T-helper 2 cell treated with Interferon-gamma antibody and Interleukin-4, amounts not matched to agents 5 μg/mL and 100 μg/mL, for 36 hours (primary cell): ENCODE data around the gene IQSEC3.

ENCODE experiments used
- DNase-seq: peaks from one replicate; pipeline ENCODE4 v3.0.0; 2021; ENCODE audit warnings: low spot score
- H3K27ac Mint-ChIP-seq: one replicate; pipeline ENCODE4 v1.8.0; 2021; ENCODE audit warnings: mild to moderate bottlenecking, mixed read lengths
- H3K27me3 Mint-ChIP-seq: one replicate; pipeline ENCODE4 v1.8.0; 2021; ENCODE audit warnings: low read depth, mixed read lengths
- H3K36me3 Mint-ChIP-seq: one replicate; pipeline ENCODE4 v1.8.0; 2021; ENCODE audit warnings: low read depth, mixed read lengths
- H3K4me1 Mint-ChIP-seq: one replicate; pipeline ENCODE4 v1.8.0; 2021; ENCODE audit warnings: low read depth, mixed read lengths
- H3K4me3 Mint-ChIP-seq: one replicate; pipeline ENCODE4 v1.8.0; 2022; ENCODE audit warnings: mild to moderate bottlenecking, moderate library complexity, mixed read lengths
- H3K9me3 Mint-ChIP-seq: one replicate; pipeline ENCODE4 v1.8.0; 2021; ENCODE audit warnings: mixed read lengths

Gene IQSEC3

DNA sequence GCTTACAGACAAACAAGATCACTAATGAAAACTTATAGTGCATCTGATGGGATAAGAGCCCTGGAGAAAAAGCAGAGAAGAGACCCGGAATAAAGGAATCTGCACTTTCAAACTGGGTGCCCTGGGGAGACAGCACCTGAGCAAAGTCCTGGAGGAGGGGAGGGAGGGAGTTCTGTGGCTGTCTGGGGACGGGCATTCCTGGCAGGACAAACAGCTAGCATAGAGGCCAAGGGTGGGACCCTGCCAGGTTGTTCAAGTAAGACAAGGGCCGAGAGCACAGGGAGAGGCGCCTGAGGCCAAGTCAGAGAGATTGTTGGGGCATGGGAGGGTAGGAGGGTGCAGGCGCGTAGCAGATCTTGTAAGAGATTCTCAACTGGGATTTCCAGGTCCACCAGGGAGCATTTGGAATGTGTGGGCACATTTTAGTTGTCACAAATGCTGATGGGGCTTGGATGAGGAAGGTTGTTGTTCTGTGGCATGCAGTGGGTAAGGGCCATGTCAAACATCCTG, 14.2 kb downstream of the IQSEC3 start:
- no peak for DNase-seq
- H3K27ac Mint-ChIP-seq: no peak overlapping the region
- H3K36me3 Mint-ChIP-seq: no peaks in the 10 kb centered on the region
- no peaks in the 10 kb centered on the region for H3K4me1 Mint-ChIP-seq
- H3K4me3 Mint-ChIP-seq: no peak overlapping the region
- H3K27me3 Mint-ChIP-seq: peaks cover 37% of the 10 kb centered on the region
- H3K9me3 Mint-ChIP-seq: no peaks in the 10 kb centered on the region

DNA sequence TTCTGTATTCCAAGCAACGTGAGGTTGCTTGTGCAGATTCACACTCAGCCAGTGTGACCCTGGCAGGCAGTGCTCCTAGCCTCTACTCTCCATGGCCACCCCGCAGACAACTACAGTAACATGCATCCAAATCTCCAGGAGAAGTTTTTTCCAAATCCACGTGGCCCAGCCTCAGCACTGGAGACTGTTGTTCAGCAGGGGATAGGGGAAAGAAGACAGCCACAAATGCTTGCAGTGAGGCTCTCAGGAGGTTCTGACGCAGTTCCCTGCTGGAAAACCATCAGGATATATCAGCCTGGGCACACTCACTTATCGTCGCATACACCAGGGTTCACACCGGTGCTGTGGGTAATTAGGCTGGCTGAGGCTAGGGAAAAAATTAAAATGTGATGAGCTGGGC, 16.2 kb downstream of the IQSEC3 start:
- no peaks in the 10 kb centered on the region for H3K36me3 Mint-ChIP-seq
- H3K9me3 Mint-ChIP-seq: no peaks in the 10 kb centered on the region
- H3K27ac Mint-ChIP-seq: no peak overlapping the region
- H3K27me3 Mint-ChIP-seq: peaks cover 30% of the 10 kb centered on the region
- no peak overlapping the region for H3K4me3 Mint-ChIP-seq
- no peak for DNase-seq
- no peaks in the 10 kb centered on the region for H3K4me1 Mint-ChIP-seq

DNA sequence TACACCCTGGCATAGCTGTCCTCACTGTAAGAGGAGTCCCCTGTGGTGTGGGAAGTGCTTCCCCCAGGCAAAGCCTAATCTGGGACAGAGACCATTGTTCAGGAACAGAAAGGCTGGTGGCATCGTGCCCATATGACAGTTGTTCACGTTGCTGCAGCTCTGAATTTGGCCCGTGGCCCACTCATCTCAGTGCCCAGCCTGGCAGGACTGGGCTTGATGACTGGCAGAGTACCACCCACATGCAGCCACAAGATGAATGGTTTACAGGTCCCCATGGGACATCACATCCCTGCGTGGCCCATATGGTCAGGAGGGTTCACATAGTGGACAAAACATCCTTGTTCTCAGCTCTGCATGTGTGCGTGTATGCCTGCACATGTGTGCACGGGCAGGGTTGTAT, 17.5 kb downstream of the IQSEC3 start:
- no peaks in the 10 kb centered on the region for H3K4me1 Mint-ChIP-seq
- H3K9me3 Mint-ChIP-seq: no peaks in the 10 kb centered on the region
- H3K36me3 Mint-ChIP-seq: no peaks in the 10 kb centered on the region
- no peak for DNase-seq
- H3K27ac Mint-ChIP-seq: no peak overlapping the region
- H3K4me3 Mint-ChIP-seq: no peak overlapping the region
- H3K27me3 Mint-ChIP-seq: peaks cover 24% of the 10 kb centered on the region

DNA sequence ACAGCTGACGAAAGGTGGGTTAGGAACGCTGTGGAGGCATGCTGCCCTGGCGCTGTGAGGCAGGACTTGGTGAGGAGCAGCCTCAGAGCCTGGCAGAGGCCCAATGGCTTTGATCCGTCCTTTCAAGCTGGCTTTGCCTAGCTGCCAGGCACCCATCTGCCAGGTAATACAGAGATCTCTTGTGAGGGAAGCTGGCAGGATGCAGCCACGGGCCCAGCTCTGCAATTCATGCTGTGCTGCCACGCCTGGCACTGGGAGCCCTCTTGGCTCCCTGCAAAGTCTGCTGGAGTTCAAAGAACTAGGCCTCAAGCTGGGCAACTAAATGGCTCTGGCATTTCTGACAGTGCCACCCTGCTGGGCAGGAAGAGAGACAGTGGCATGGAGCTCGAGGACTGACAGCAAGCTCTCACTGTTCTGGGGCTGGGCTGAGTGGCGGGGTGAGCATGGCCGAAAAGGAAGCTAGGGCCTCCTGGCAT, 18.7 kb downstream of the IQSEC3 start:
- H3K27me3 Mint-ChIP-seq: peaks cover 13% of the 10 kb centered on the region
- H3K9me3 Mint-ChIP-seq: no peaks in the 10 kb centered on the region
- H3K4me1 Mint-ChIP-seq: no peaks in the 10 kb centered on the region
- H3K36me3 Mint-ChIP-seq: no peaks in the 10 kb centered on the region
- H3K4me3 Mint-ChIP-seq: no peak overlapping the region
- H3K27ac Mint-ChIP-seq: no peak overlapping the region
- no peak for DNase-seq

DNA sequence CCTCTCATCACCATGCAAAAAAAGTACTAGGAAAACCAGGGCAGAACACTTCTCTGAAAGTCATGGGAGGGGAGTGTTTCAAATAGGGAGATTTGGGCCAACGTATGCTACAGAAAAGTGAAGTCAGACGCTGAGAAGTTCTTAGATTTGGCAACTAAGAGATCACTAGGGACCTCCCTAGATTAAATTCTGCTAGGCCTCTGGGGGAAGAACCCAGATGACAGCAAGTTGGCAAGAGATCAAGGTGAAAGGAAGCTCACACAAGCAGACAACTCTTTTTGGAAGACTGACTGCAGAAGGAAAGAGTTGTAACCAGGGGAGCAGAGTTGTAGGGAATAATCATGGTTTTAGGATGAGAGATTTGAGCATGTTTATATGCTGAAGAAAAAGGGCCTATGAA, 20.7 kb downstream of the IQSEC3 start:
- no peak overlapping the region for H3K4me3 Mint-ChIP-seq

DNA sequence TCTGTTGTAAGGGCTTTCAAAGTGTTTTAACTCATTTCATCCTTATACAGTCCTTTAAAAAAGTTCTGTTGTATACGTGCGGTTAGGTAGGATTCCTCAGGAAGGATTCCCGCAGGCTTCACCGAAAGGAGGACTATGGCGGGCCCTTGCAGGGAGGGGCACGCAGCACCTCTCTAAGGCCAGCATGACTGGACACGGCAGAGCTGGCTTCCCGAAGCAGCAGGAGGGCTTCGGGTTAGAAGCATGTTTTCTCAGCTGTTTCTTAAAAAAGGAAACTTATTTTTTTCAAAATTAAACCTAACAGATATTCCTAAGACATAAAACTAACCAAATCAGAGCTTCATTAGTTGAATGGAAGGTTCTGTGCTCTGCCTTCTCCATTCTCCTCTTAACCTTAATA, 21.3 kb downstream of the IQSEC3 start:
- no peaks in the 10 kb centered on the region for H3K9me3 Mint-ChIP-seq
- no peak overlapping the region for H3K27ac Mint-ChIP-seq
- no peak for DNase-seq
- H3K4me3 Mint-ChIP-seq: no peak overlapping the region
- H3K4me1 Mint-ChIP-seq: no peaks in the 10 kb centered on the region
- H3K27me3 Mint-ChIP-seq: no peaks in the 10 kb centered on the region
- no peaks in the 10 kb centered on the region for H3K36me3 Mint-ChIP-seq

More for the DNA sequence above, 20.7 kb downstream of the IQSEC3 start:
- DNase-seq: no peak
- no peaks in the 10 kb centered on the region for H3K27me3 Mint-ChIP-seq
- no peaks in the 10 kb centered on the region for H3K4me1 Mint-ChIP-seq
- H3K36me3 Mint-ChIP-seq: no peaks in the 10 kb centered on the region
- no peaks in the 10 kb centered on the region for H3K9me3 Mint-ChIP-seq
- no peak overlapping the region for H3K27ac Mint-ChIP-seq

DNA sequence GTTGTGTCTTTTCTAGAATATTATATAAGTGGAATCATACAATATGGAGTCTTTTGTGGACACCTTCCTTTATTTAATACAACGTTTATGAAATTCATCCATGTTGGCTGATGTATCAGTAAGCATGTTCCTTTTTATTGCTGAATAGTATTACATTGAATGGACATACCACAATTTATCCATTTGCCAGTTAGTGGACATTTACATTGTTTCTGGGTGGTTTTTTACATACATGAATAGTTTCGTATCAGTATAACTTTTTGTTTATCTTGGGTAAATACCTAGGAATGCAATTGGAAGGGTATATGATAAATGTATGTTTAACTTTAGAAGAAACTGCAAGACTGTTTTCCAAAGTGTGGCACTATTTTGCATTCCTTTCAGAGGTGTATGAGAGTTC, 23.1 kb downstream of the IQSEC3 start:
- Mint-ChIP-seq H3K9me3 (no peaks in the 10 kb centered on the region), H3K4me1 (no peaks in the 10 kb centered on the region), H3K27me3 (no peaks in the 10 kb centered on the region), H3K4me3 (no peak overlapping the region), H3K27ac (no peak overlapping the region), H3K36me3 (no peaks in the 10 kb centered on the region)
- DNase-seq: no peak

DNA sequence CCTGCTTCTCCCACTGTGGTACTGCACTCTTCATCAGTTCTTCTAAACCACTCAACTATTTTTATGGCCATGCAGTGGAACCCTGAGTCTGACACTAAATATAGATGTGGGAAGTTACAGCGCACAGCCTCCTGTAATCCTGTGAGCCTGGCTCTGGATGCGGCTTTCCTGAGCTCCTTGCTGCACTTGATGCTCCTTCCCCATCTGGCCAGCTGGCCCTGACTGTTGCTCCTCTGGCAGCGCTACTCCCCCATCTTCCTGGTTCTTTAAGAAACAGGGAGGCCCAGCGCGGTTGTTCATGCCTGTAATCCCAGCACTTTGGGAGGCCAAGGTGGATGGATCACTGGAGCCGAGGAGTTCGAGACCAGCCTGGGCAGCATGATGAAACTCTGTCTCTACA, 24.6 kb downstream of the IQSEC3 start:
- Mint-ChIP-seq H3K4me3 (no peak overlapping the region), H3K27me3 (no peaks in the 10 kb centered on the region), H3K9me3 (no peaks in the 10 kb centered on the region), H3K27ac (no peak overlapping the region), H3K4me1 (no peaks in the 10 kb centered on the region), H3K36me3 (no peaks in the 10 kb centered on the region)
- no peak for DNase-seq

DNA sequence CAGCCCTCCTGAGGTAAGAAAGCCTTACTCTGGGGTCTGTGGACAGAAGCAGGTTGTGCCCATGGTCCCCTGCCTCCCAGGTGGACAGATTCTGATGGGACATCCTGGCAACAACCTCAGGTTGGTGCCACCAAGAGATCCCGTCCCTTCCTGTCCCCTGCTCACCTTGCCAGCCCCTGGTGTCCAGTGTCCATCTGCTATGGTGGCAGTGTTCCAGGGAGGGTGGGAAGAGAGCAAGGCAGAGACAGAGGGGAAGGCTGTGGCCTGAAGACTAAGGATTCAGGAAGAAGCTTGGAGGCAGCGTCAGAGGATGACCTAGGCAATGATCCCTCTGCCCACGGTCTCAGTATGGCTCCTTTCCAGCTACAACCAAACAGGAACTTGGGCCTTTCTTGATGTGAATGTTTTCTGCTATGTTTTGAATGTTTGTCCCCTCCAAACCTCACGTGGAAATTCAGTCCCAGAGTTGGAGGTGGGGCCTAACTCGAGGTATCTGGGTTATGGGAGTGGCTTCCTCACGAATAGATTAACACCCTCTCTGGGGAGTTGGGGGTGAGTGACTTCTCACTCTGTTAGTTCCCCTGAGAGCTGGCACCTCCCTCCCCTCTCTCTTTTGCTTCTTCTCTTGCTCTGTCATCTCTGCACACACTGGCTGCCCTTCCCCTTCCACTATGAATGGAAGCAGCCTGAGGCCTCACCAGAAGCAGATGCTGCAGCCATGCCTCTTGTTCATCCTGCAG, 26.9 kb downstream of the IQSEC3 start:
- no peaks in the 10 kb centered on the region for H3K9me3 Mint-ChIP-seq
- H3K36me3 Mint-ChIP-seq: no peaks in the 10 kb centered on the region
- no peak overlapping the region for H3K27ac Mint-ChIP-seq
- H3K27me3 Mint-ChIP-seq: no peaks in the 10 kb centered on the region
- no peak for DNase-seq
- no peaks in the 10 kb centered on the region for H3K4me1 Mint-ChIP-seq
- H3K4me3 Mint-ChIP-seq: no peak overlapping the region

DNA sequence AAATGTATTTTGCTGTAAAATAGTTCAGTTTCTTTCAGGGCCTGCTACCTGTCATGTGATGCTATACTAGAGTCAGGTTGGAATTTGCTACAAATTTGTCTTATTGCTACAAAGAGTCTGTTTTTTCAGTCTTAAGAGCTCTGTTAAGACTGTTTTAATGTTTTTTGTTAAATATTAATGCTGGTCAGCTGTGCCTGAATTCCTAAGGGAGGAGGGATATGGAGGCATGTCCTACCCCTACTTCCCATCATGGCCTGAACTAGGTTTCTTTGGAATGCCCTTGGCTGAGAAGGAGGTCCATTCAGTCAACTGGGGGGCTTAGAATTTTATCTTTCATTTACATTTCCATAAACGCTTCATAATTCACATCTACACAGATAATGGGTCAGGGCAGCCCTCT, 30.0 kb downstream of the IQSEC3 start:
- Mint-ChIP-seq H3K27ac (no peak overlapping the region), H3K4me3 (no peak overlapping the region), H3K36me3 (no peaks in the 10 kb centered on the region), H3K27me3 (no peaks in the 10 kb centered on the region), H3K9me3 (no peaks in the 10 kb centered on the region), H3K4me1 (no peaks in the 10 kb centered on the region)
- no peak for DNase-seq

DNA sequence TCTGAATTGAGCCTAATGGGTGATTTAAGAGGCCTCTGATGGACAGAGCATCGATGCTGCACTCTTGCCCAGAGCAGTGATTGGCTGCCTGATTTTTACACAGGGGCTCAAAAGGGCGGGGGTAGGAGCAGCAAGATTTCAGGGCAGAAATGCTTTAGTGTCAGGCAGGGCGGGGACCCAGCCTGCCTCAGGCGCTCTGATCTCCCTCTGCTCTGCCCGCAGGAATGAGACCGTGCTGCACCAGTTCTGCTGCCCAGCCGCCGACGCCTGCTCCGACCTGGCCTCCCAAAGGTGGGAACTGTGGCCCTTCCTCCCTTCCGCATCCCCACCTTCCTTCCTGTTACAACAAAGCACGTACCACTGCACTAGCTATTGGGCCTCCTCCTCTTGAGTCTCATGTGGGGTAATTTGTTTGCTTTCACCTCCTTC, 32.4 kb downstream of the IQSEC3 start:
- Mint-ChIP-seq H3K27ac (no peak overlapping the region), H3K36me3 (no peaks in the 10 kb centered on the region), H3K4me1 (no peaks in the 10 kb centered on the region), H3K9me3 (no peaks in the 10 kb centered on the region), H3K27me3 (no peaks in the 10 kb centered on the region), H3K4me3 (no peak overlapping the region)
- DNase-seq: no peak

DNA sequence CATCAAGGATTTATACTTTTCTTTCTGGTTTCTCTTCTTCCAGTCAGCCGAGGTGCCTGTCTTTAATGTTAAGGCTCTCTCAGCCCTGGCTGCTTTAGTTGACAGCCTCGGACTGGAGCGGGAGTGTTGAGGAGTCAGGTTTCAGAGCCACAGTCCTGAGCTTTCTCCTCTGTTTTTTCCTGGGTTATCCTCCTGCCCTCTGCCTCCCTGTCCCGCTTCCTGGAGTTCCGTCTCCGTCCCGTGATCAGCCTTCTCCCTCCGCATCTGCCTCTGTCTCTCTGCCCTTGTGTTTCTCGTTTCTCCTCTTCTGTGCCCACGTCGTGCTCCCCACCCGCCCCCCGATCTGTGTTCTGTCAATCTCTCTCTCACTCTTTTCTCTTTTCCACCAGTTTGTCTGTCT, 33.0 kb downstream of the IQSEC3 start:
- Mint-ChIP-seq H3K9me3 (no peaks in the 10 kb centered on the region), H3K36me3 (no peaks in the 10 kb centered on the region), H3K27ac (no peak overlapping the region), H3K27me3 (no peaks in the 10 kb centered on the region), H3K4me3 (no peak overlapping the region), H3K4me1 (no peaks in the 10 kb centered on the region)
- no peak for DNase-seq

DNA sequence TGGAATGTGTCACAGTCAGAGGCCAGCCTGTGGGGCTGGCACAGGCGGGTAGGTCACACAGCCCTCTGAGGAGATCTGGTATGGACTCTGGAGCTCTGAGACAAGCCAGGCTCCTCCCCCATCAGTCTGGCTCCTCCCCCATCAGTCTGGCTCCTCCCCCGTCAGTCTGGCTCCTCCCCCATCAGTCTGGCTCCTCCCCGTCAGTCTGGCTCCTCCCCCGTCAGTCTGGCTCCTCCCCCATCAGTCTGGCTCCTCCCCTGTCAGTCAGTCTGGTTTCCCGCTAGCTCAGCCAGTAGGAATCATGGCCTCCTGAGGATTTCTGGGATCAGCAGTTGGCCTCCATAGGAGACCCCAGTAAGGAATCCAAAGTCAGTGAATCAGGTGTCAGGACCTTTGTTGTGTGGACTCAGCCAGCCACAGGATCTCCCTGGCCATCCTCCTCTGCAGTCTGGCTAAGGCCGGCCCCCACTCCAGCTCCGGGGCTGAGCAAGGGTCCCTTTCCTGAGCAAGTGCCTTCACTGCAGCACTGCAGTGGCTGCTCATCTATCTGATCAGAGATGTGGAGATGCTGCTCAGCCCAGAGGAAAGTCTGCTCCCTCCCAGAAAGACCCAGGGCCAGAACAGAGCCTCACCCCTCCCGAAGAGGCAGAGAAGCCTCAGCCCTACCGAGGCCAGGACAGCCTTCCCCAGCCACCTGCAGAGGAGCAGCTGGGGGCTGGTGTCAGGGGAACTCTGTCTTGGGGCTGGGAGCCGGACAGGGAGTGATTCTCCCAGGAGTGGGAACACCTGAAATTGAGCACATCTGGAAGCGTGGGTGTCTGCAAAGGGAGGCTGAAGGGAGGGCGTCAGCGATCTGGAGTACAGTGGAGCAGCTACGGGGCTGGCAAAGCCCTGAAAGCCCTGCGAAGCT, 35.7 kb downstream of the IQSEC3 start:
- no peak for DNase-seq
- Mint-ChIP-seq H3K4me1 (no peaks in the 10 kb centered on the region), H3K27ac (no peak overlapping the region), H3K36me3 (no peaks in the 10 kb centered on the region), H3K27me3 (no peaks in the 10 kb centered on the region), H3K9me3 (no peaks in the 10 kb centered on the region), H3K4me3 (no peak overlapping the region)

DNA sequence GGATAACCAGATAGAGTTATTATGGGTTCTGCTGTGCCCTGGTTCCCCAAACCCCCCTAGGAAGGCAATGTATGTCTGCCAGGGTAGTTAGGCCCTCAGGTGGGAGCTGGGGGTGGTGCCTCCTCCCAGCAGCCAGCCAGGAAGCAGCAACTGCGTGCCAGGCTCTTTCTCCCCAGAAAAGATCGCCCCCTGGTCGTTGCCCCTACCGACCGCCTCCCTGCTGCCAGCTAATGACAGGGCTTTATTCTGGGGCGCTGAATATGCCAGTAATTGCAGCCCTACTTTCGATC, 36.3 kb downstream of the IQSEC3 start:
- Mint-ChIP-seq H3K36me3 (no peaks in the 10 kb centered on the region), H3K4me1 (no peaks in the 10 kb centered on the region), H3K27ac (no peak overlapping the region), H3K9me3 (no peaks in the 10 kb centered on the region), H3K4me3 (no peak overlapping the region), H3K27me3 (no peaks in the 10 kb centered on the region)
- DNase-seq: no peak
